GM12878 (cell line): Measurements from ENCODE around the gene ECEL1. TPM values are rescaled to one million over a fixed set of nuclear protein-coding genes. Genes with fewer than 3 reads are reported as not detected.
"Not testable (repeated sequence)": the region's sequence is repeated elsewhere in the genome, so short reads cannot be mapped to it uniquely, and the experiment has no call there.

ENCODE experiments used
- ATAC-seq: fragments of 200-7000 bp; cut with Tn5 transposase; 3 replicates; pipeline ENCODE4 v1.9.1; 2020; ENCODE audit warnings: mild to moderate bottlenecking, moderate library complexity
- BruUV-seq: library from RNA; stranded (reverse); fragments of 400-500 nt; replicated peaks from 2 replicates; lab custom pipeline; 2021; lab: Mats Ljungman, UMichigan
- CTCF ChIA-PET: fragments of 300-600 bp; sonication (Branson Sonifier 250); formaldehyde crosslinking; extraction: SDS; loops from one replicate; lab custom pipeline; 2021; ENCODE audit warnings: inconsistent platforms; lab: Yijun Ruan, JAX
- POLR2A ChIA-PET: fragments of 350-600 bp; formaldehyde crosslinking; extraction: SDS; loops from one replicate; lab custom pipeline; 2021; ENCODE audit warnings: inconsistent platforms; lab: Charles Lee
- RAD21 ChIA-PET: fragments of 300-600 bp; sonication (Branson Sonifier 250); formaldehyde crosslinking; loops from one replicate; lab custom pipeline; 2023; ENCODE audit warnings: antibody characterized with exemption; ENCODE audit not compliant: unreplicated experiment; lab: Charles Lee
- SMC1A ChIA-PET: fragments of 300-600 bp; sonication (Branson Sonifier 250); formaldehyde crosslinking; loops from one replicate; lab custom pipeline; 2023; ENCODE audit not compliant: unreplicated experiment, uncharacterized antibody; lab: Charles Lee
- DNase-seq: peaks from one replicate; pipeline ENCODE4 v3.0.0-alpha.2; 2011; ENCODE audit warnings: low read depth, low spot score
- FAIRE-seq: peaks from 3 replicates; lab custom pipeline; 2011; peaks lifted over from hg19 to GRCh38; lab: Jason Lieb, UNC
- H2AFZ ChIP-seq: 2 replicates; pipeline ENCODE4 v1.6.0; 2011; ENCODE audit warnings: low read depth, low read length, control low read depth; ENCODE audit not compliant: control insufficient read depth
- H3K27ac ChIP-seq: 2 replicates; pipeline ENCODE4 v1.5.1; 2011; ENCODE audit warnings: control low read depth; ENCODE audit not compliant: control insufficient read depth, insufficient read depth
- H3K27me3 ChIP-seq, 2 experiments: replicated peaks in 1 of 2; 2 replicates each; pipeline versions ENCODE4 v1.6.0 to v1.6.1; 2011; ENCODE audit warnings: low read length in 1 of 2; ENCODE audit not compliant: control insufficient read depth in 2 of 2, insufficient read depth in 2 of 2
- H3K36me3 ChIP-seq, 2 experiments: 2 replicates each; pipeline ENCODE4 v1.5.1; 2011; ENCODE audit warnings: low read length in 1 of 2; ENCODE audit not compliant: control insufficient read depth in 2 of 2, insufficient read depth in 2 of 2
- H3K4me1 ChIP-seq: 2 replicates; pipeline ENCODE4 v1.6.1; 2011; ENCODE audit warnings: mild to moderate bottlenecking, low read length, moderate library complexity, mixed read lengths; ENCODE audit not compliant: control insufficient read depth, insufficient read depth
- H3K4me2 ChIP-seq: 2 replicates; pipeline ENCODE4 v1.6.0; 2011; ENCODE audit warnings: control low read depth; ENCODE audit not compliant: control insufficient read depth, insufficient read depth
- H3K4me3 ChIP-seq: fragments of 200-600 bp; sonication (generic); 2 replicates; pipeline ENCODE4 v1.5.1; 2016
- H3K79me2 ChIP-seq: 2 replicates; pipeline ENCODE4 v1.6.0; 2011; ENCODE audit warnings: low read length; ENCODE audit not compliant: control insufficient read depth, insufficient read depth
- H3K9ac ChIP-seq: 2 replicates; pipeline ENCODE4 v1.8.0; 2011; ENCODE audit warnings: low read length, control low read depth, mixed read lengths; ENCODE audit not compliant: control insufficient read depth, insufficient read depth
- H3K9me3 ChIP-seq: replicated peaks from 3 replicates; pipeline ENCODE4 v1.5.1; 2011; ENCODE audit warnings: mild to moderate bottlenecking, low read length; ENCODE audit not compliant: control insufficient read depth, insufficient read depth
- H4K20me1 ChIP-seq: 2 replicates; pipeline ENCODE4 v1.6.0; 2011; ENCODE audit not compliant: control insufficient read depth, insufficient read depth
- JUNB ChIP-seq: IDR thresholded peaks from 2 replicates; pipeline ENCODE4 v1.6.1; 2016; ENCODE audit warnings: antibody characterized with exemption, mild to moderate bottlenecking
- POLR2AphosphoS5 ChIP-seq: IDR thresholded peaks from 2 replicates; pipeline ENCODE4 v1.6.1; 2011; ENCODE audit warnings: mild to moderate bottlenecking, low read length, inconsistent platforms
- WGBS: methylation state at CpG from one replicate; pipeline ENCODE4 v1.1.6; 2016; ENCODE audit warnings: low lambda C conversion rate; ENCODE audit not compliant: insufficient replicate concordance, insufficient coverage; ENCODE audit errors: missing lambda C conversion rate; 5-methylcytosine and 5-hydroxymethylcytosine counted together
- in situ Hi-C: fragments of 300-500 bp; cut with MboI; formaldehyde crosslinking; loops from 9 replicates; pipeline ENCODE4 v1.14.3; 2018; ENCODE audit warnings: mixed read lengths
- intact Hi-C: fragments of 100-400 bp; cut with micrococcal nuclease; formaldehyde crosslinking; loops from one replicate; pipeline ENCODE4 v1.14.2; 2022; ENCODE audit not compliant: unreplicated experiment
- polyA plus RNA-seq, 11 experiments: library from polyadenylated mRNA; depleted of rRNA in 4 of 11; unstranded in 6 of 11; stranded (reverse) in 5 of 11; fragments of >200 nt; fragmentation: Nextera tagmentation in 4 of 11; fragmentation: Illumina TruSeq in 1 of 11; extraction: Ambion mirVana in 4 of 11; extraction: Trizol in 1 of 11; gene quantifications; 1 replicate in 1 of 11; 2 replicates in 10 of 11; pipeline versions ENCODE4 v1.2.1 to v1.2.3, GENCODE V29; 2011 to 2016; ENCODE audit warnings: inconsistent platforms in 2 of 11, missing spikeins in 2 of 11, low read depth in 1 of 11
- total RNA-seq, 4 experiments: library from RNA; depleted of rRNA in 3 of 4; stranded (reverse); fragments of >200 nt in 3 of 4; fragmentation: Illumina TruSeq in 1 of 4; extraction: Trizol in 1 of 4; gene quantifications; 2 replicates each; pipeline versions ENCODE4 v1.2.1 to v1.2.3, GENCODE V29; 2013 to 2021

ECEL1 gene
- total and polyA plus RNA-seq, 10 of the 15 experiments (the other 5 are each of a cell fraction or from before 2014, with no cell fraction given) = not detected

- ChIA-PET POLR2A (no interaction called here), CTCF (interaction anchor here (2.1 kb wide), 1 partner anchor 13 kb away, joined by 4 read pairs; no protein-coding TSS in a partner anchor), RAD21 (no interaction called here), SMC1A (no interaction called here)
- WGBS = 17% methylated on average over 9 of the region's 9 CpGs
- intact Hi-C loops = no loop called here
- ATAC-seq (no peak), FAIRE-seq (no peak), DNase-seq (no peak)
- Histone ChIP-seq H3K4me3 (no peak overlapping the region), H3K27ac (no peak overlapping the region), H3K9me3 (no peaks in the 10 kb centered on the region), H2AFZ (no peak overlapping the region), H3K27me3 (no peaks in the 10 kb centered on the region; a peak in 2 of 4 replicates), H3K4me2 (no peak overlapping the region), H4K20me1 (no peaks in the 10 kb centered on the region), H3K36me3 (no peaks in the 10 kb centered on the region), H3K4me1 (no peaks in the 10 kb centered on the region), H3K9ac (no peak overlapping the region), H3K79me2 (no peaks in the 10 kb centered on the region)
- BruUV-seq = no TSS peak
- TF ChIP-seq POLR2AphosphoS5 = no peak
- no peak for TF ChIP-seq JUNB
- in situ Hi-C loops = loop anchor here (5.0 kb wide), 2 partner anchors 52 to 527 kb away; no protein-coding TSS in a partner anchor
These were observed 53.5 kb downstream of the ECEL1 start for GRCh38 chr2:232434091-232434490.

GRCh38 chr2:232433622-232434021 lies 54.0 kb downstream of the ECEL1 start:
- intact Hi-C loops, SMC1A ChIA-PET, FAIRE-seq, H3K27me3 ChIP-seq, H3K36me3 ChIP-seq, H2AFZ ChIP-seq, H3K4me2 ChIP-seq, H3K4me3 ChIP-seq, BruUV-seq, H3K79me2 ChIP-seq, H3K4me1 ChIP-seq, RAD21 ChIA-PET, H3K27ac ChIP-seq, DNase-seq, H3K9ac ChIP-seq, H3K9me3 ChIP-seq, H4K20me1 ChIP-seq, POLR2A ChIA-PET: not testable (repeated sequence)
- WGBS = 22% methylated on average over 8 of the region's 9 CpGs
- in situ Hi-C loops = loop anchor here (5.0 kb wide), 2 partner anchors 51 to 526 kb away; no protein-coding TSS in a partner anchor
- CTCF ChIA-PET = interaction anchor here (0.6 to 2.1 kb wide), 2 partner anchors 13 to 18 kb away, joined by 3 to 4 read pairs; no protein-coding TSS in a partner anchor
- ATAC-seq = peak; percentile 21; the same call in 1 of the 3 replicates
